NT2/D1 (cell line): Measurements from ENCODE around the gene INHBB.

Experiments used
- SUZ12 ChIP-seq: IDR thresholded peaks from 2 replicates; pipeline ENCODE4 v1.6.1; 2011; ENCODE audit not compliant: insufficient read length, insufficient read depth; ENCODE audit errors: extremely low read depth
- YY1 ChIP-seq: IDR thresholded peaks from 2 replicates; pipeline ENCODE4 v1.6.1; 2011; ENCODE audit not compliant: insufficient read length, insufficient read depth
- ZNF274 ChIP-seq: IDR thresholded peaks from 2 replicates; pipeline ENCODE4 v1.6.1; 2011; ENCODE audit warnings: mild to moderate bottlenecking, low read depth, low read length

DNA sequence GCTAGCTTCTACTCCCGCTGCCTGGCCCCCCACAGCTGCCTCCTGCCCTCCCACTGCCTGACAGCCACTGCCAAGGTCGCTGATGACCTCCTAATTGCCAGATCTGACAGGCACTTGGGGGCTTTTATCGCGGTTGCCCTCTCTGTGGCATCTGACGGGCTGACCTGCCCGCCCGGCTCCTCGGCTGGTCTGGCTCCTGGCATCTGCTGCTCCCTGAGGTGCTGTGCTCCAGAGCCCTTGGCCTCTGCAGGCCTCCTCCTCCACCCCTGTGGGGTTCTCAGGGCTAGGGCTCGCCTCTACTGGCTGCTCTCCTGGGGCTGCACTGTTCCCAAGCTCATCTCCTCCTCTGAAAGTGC, 43.1 kb downstream of the INHBB start:
- TF ChIP-seq YY1 = no peak
- no peak for TF ChIP-seq ZNF274
- no peak for TF ChIP-seq SUZ12
